Natural killer cell treated with Interleukin-12 subunit alpha and Interleukin-12 subunit beta and Interleukin-15 and Interleukin-18, amount 100 ng/mL, for 72 hours (primary cell): ENCODE data around the gene SIN3A. TPM values are rescaled to one million over a fixed set of nuclear protein-coding genes. Genes with fewer than 3 reads are reported as not detected.

ENCODE experiments used
- ATAC-seq, 2 donors: fragments of 150-1000 bp; cut with Tn5 transposase in 1 of 2; sonication (Bioruptor Pico), chemical (Tn5 transposase) in 1 of 2; 2 replicates each; pipeline ENCODE4 v1.10.0; 2021
- DNase-seq: peaks from one replicate; pipeline ENCODE4 v3.0.0; 2022; ENCODE audit warnings: low spot score
- H3K27ac Mint-ChIP-seq, 2 donors: 1 replicate in 1 of 2; 2 replicates in 1 of 2; pipeline ENCODE4 v1.8.0; 2022; ENCODE audit warnings: mixed read lengths in 2 of 2, mild to moderate bottlenecking in 1 of 2, moderate library complexity in 1 of 2
- H3K27me3 Mint-ChIP-seq, 2 donors: 1 replicate in 1 of 2; 2 replicates in 1 of 2; pipeline ENCODE4 v1.8.0; 2022; ENCODE audit warnings: mixed read lengths in 2 of 2
- H3K36me3 Mint-ChIP-seq: one replicate; pipeline ENCODE4 v1.8.0; 2022; ENCODE audit warnings: mixed read lengths
- H3K4me1 Mint-ChIP-seq, 2 donors: 1 replicate in 1 of 2; 2 replicates in 1 of 2; pipeline ENCODE4 v1.8.0; 2022; ENCODE audit warnings: low read depth in 2 of 2, mixed read lengths in 2 of 2, mild to moderate bottlenecking in 1 of 2
- H3K4me3 Mint-ChIP-seq: one replicate; pipeline ENCODE4 v1.8.0; 2022; ENCODE audit warnings: mixed read lengths
- H3K9me3 Mint-ChIP-seq: 2 replicates; pipeline ENCODE4 v1.8.0; 2022; ENCODE audit warnings: mixed read lengths
- total RNA-seq, 2 donors: library from RNA; stranded (reverse); gene quantifications; one replicate each; pipeline ENCODE4 v1.2.3, GENCODE V29; 2022

Gene SIN3A
- total RNA-seq, 2 donors from 2014 or later = 93.5 to 103 TPM

GRCh38 chr15:75436881-75437280 is 14.6 kb downstream of the SIN3A start:
- H3K36me3 Mint-ChIP-seq = no peaks in the 10 kb centered on the region
- H3K27ac Mint-ChIP-seq = no peak overlapping the region
- no peak overlapping the region for H3K4me3 Mint-ChIP-seq
- no peaks in the 10 kb centered on the region for H3K9me3 Mint-ChIP-seq
- peaks cover 29 to 35% of the 10 kb centered on the region in 2 donors for H3K4me1 Mint-ChIP-seq
- H3K27me3 Mint-ChIP-seq = no peaks in the 10 kb centered on the region
- no peak for ATAC-seq
- DNase-seq = no peak

DNA sequence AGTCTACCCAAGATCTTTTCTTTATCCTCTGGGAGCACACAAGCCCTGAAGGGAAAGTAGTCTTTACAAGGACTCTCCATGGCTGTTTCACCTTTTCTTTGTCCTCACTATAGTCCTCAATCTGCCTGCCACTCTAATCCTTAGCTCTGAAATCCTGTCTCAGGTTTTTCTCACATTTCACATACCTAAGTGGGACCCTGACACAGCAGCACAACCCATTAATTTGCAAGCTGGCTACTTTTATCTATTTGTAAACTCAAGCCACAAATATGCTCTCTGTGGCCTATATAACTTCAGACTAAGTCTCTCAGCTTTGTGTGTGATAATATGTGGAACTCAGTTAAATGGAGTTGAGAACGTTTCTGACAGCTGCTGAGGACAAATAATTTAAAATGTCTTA is 19.8 kb downstream of the SIN3A start:
- no peak overlapping the region for H3K27ac Mint-ChIP-seq
- no peak overlapping the region for H3K4me3 Mint-ChIP-seq
- no peaks in the 10 kb centered on the region for H3K9me3 Mint-ChIP-seq
- ATAC-seq (no peak), DNase-seq (no peak)
- H3K4me1 Mint-ChIP-seq = peaks cover 18 to 20% of the 10 kb centered on the region in 2 donors
- H3K27me3 Mint-ChIP-seq = no peaks in the 10 kb centered on the region
- no peaks in the 10 kb centered on the region for H3K36me3 Mint-ChIP-seq

DNA sequence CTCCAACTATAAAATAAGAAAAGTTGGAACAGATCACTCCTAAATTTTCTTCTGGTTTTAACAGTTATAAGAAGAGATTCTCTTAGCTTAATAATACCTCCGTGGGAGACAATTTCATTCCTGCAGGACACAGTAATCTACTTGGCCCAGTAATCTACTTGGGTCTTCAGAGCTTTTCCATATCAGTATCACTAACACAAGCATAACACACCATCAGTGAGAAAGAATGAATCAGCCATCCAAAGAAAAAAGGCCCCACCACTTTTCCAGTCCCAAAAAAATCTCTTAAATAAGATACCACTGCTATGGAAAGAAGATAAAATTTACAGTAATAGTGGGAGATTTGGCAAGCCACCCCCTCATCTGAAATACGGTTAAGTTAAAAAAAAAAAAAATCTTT is 20.2 kb downstream of the SIN3A start:
- Mint-ChIP-seq H3K4me3 (no peak overlapping the region), H3K4me1 (peaks cover 16 to 22% of the 10 kb centered on the region in 2 donors), H3K27me3 (no peaks in the 10 kb centered on the region), H3K36me3 (no peaks in the 10 kb centered on the region), H3K27ac (peak overlapping the region in 1 of 2 donors; percentile 50), H3K9me3 (no peaks in the 10 kb centered on the region)
- ATAC-seq (no peak), DNase-seq (no peak)

- Mint-ChIP-seq H3K36me3 (no peaks in the 10 kb centered on the region), H3K27ac (no peak overlapping the region), H3K4me3 (no peak overlapping the region), H3K9me3 (no peaks in the 10 kb centered on the region), H3K27me3 (no peaks in the 10 kb centered on the region), H3K4me1 (peaks cover 12 to 28% of the 10 kb centered on the region in 2 donors)
- ATAC-seq (no peak), DNase-seq (no peak)
Observed at GRCh38 chr15:75430259-75430658, 21.2 kb downstream of the SIN3A start.

- Mint-ChIP-seq H3K27ac (no peak overlapping the region), H3K9me3 (no peaks in the 10 kb centered on the region), H3K27me3 (no peaks in the 10 kb centered on the region), H3K4me1 (peaks cover 3 to 20% of the 10 kb centered on the region in 2 donors), H3K36me3 (no peaks in the 10 kb centered on the region), H3K4me3 (no peak overlapping the region)
- no peak for ATAC-seq
- no peak for DNase-seq
Observed at GRCh38 chr15:75428152-75428551, 23.3 kb downstream of the SIN3A start.

DNA sequence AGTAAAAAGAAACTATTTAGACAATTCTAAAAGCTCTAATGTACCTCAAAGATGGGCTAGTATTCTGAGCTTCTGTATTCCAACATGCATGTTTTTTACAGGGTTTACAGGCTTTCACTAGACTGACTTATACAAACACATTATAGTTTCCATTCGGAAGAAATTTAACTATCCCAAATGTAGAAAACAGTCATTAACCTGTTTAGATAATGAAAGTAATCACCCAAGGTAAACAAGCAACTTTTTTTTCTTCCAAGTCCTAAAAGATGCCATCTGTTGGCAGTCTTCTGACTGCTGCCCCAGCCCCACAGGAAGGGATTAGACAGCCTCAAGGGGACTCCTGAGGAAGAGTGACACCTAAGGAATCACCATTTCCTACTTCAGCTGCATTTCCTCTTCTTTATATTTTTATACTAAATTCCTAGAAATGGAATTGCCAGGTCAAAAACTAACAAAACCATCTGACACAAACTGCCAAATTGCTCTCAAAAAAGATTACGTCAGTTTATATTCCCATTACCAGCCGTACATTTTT is 25.5 kb downstream of the SIN3A start:
- no peaks in the 10 kb centered on the region for H3K9me3 Mint-ChIP-seq
- no peaks in the 10 kb centered on the region for H3K36me3 Mint-ChIP-seq
- ATAC-seq = no peak

DNA sequence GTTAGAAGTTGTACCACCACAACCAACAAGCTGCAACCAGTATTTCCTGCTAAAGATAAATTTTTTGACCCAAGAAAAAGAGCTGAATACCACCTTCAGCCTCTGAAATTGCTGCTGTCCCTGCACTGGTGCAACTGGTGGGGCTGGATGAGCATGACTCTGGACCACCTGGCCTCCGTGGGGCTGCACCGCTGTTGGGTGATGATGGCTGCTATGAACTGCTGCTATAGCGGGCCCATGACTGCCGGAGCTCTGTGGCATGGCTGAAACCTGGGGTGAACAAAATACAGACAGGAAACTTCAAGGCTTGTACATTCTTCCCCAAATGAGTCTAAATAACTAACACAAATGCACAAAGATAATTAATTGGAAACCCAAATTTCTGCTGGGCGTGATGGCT is 28.9 kb downstream of the SIN3A start:
- Mint-ChIP-seq H3K36me3 (no peaks in the 10 kb centered on the region), H3K27ac (peak overlapping the region; percentile 24 to 34)

More for the DNA sequence above, 25.5 kb downstream of the SIN3A start:
- H3K27me3 Mint-ChIP-seq = no peaks in the 10 kb centered on the region
- H3K4me1 Mint-ChIP-seq = peaks cover 9 to 22% of the 10 kb centered on the region in 2 donors
- H3K4me3 Mint-ChIP-seq = no peak overlapping the region
- peak overlapping the region in 1 of 2 donors; percentile 42 for H3K27ac Mint-ChIP-seq
- no peak for DNase-seq

DNA sequence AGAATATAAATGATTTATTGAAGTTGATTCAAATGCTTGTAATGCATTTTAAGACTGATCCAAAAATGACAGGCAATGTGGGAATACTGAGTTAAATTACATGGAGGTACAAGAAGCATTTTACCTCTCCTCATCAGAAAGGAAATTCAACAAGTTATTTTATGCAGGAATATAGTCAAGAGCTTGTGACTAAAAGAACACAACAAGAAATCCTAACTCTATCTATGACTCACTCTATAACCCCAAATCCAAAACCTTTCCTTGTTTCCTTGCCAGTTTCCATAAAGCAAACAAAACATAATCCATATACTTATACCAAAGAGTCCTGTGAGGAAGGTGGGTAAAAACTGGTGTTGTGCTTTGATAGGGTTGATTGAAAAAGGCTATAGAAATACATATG is 30.8 kb downstream of the SIN3A start:
- no peaks in the 10 kb centered on the region for H3K9me3 Mint-ChIP-seq
- DNase-seq (no peak), ATAC-seq (no peak)
- H3K4me1 Mint-ChIP-seq = peaks cover 13 to 19% of the 10 kb centered on the region in 2 donors
- peak overlapping the region in 1 of 2 donors; percentile 25 for H3K27ac Mint-ChIP-seq
- no peak overlapping the region for H3K4me3 Mint-ChIP-seq
- H3K36me3 Mint-ChIP-seq = no peaks in the 10 kb centered on the region
- no peaks in the 10 kb centered on the region for H3K27me3 Mint-ChIP-seq

More for the DNA sequence above, 28.9 kb downstream of the SIN3A start:
- Mint-ChIP-seq H3K4me1 (peaks cover 9 to 22% of the 10 kb centered on the region in 2 donors), H3K4me3 (no peak overlapping the region), H3K27me3 (no peaks in the 10 kb centered on the region), H3K9me3 (no peaks in the 10 kb centered on the region)
- ATAC-seq = no peak
- no peak for DNase-seq

- DNase-seq (no peak), ATAC-seq (no peak)
- Mint-ChIP-seq H3K27me3 (no peaks in the 10 kb centered on the region), H3K9me3 (no peaks in the 10 kb centered on the region), H3K4me3 (no peak overlapping the region), H3K27ac (no peak overlapping the region), H3K4me1 (peaks cover 6 to 12% of the 10 kb centered on the region in 2 donors), H3K36me3 (peaks cover 12% of the 10 kb centered on the region)
Observed at GRCh38 chr15:75416584-75416983, 34.9 kb downstream of the SIN3A start.

DNA sequence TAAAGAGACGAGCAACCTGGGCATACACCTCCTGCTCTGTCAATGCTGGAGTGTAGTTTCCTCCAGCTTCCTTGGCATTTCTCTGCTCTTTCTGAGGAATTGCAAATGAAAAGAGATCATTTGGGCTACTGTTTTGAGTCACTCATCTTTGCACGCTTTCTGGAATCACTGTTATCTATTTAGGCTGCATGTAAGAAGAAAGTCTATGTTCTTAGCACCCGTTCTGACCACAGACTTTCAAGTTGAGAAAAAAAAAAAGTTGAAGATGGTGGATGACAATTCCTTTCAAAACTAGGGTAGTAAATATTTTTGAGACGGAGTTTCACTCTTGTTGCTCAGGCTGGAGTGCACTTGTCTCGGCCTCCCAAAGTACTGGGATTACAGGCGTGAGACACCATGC is 41.3 kb downstream of the SIN3A start:
- peak overlapping the region in 1 of 2 donors; percentile 29 for H3K27ac Mint-ChIP-seq
- peaks cover 42% of the 10 kb centered on the region for H3K36me3 Mint-ChIP-seq
- H3K4me3 Mint-ChIP-seq = peak overlapping the region; percentile 7
- DNase-seq (no peak), ATAC-seq (peak in 1 of 2 donors; percentile 68)
- H3K9me3 Mint-ChIP-seq = no peaks in the 10 kb centered on the region
- peaks cover 23 to 29% of the 10 kb centered on the region in 2 donors for H3K4me1 Mint-ChIP-seq
- no peaks in the 10 kb centered on the region for H3K27me3 Mint-ChIP-seq

- DNase-seq (no peak), ATAC-seq (peak in 1 of 2 donors; percentile 77)
- peak overlapping the region; percentile 36 to 40 for H3K27ac Mint-ChIP-seq
- H3K4me1 Mint-ChIP-seq = peaks cover 21 to 35% of the 10 kb centered on the region in 2 donors
- H3K4me3 Mint-ChIP-seq = peak overlapping the region; percentile 42
- no peaks in the 10 kb centered on the region for H3K9me3 Mint-ChIP-seq
- H3K36me3 Mint-ChIP-seq = peaks cover 39% of the 10 kb centered on the region
- H3K27me3 Mint-ChIP-seq = no peaks in the 10 kb centered on the region
Observed at GRCh38 chr15:75407083-75407482, 44.4 kb downstream of the SIN3A start.

- no peaks in the 10 kb centered on the region for H3K27me3 Mint-ChIP-seq
- H3K9me3 Mint-ChIP-seq = no peaks in the 10 kb centered on the region
- no peak overlapping the region for H3K27ac Mint-ChIP-seq
- peaks cover 32% of the 10 kb centered on the region for H3K36me3 Mint-ChIP-seq
- no peak overlapping the region for H3K4me3 Mint-ChIP-seq
- H3K4me1 Mint-ChIP-seq = peaks cover 12 to 21% of the 10 kb centered on the region in 2 donors
- ATAC-seq (no peak), DNase-seq (no peak)
Observed at GRCh38 chr15:75403892-75404291, 47.6 kb downstream of the SIN3A start.

DNA sequence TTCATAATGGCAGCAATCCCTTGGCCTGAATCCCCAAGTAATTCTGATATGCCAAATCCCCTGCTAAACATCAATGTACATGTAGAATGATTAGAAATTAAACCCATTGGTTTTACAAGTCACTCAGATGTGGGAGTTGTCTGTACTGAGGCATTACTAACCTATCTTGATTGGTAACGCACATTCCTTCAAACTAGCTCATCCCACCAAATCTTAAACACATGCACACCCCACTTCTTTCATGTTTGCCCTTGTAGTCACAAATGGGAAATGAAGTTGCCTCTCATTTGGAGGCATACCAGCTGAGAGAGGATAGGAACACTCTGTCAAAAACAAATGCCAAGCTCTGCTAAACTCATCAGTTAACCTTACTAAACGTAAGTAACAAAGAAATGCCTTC is 54.0 kb downstream of the SIN3A start:
- ATAC-seq (no peak), DNase-seq (no peak)
- H3K4me1 Mint-ChIP-seq = peaks cover 3 to 19% of the 10 kb centered on the region in 2 donors
- H3K9me3 Mint-ChIP-seq = no peaks in the 10 kb centered on the region
- H3K27me3 Mint-ChIP-seq = no peaks in the 10 kb centered on the region
- no peak overlapping the region for H3K27ac Mint-ChIP-seq
- H3K36me3 Mint-ChIP-seq = peaks cover 38% of the 10 kb centered on the region
- no peak overlapping the region for H3K4me3 Mint-ChIP-seq

- H3K27ac Mint-ChIP-seq = no peak overlapping the region
Observed at GRCh38 chr15:75389791-75390382, 61.6 kb downstream of the SIN3A start.

More at GRCh38 chr15:75389791-75390382, 61.6 kb downstream of the SIN3A start:
- H3K9me3 Mint-ChIP-seq = no peaks in the 10 kb centered on the region
- peaks cover 29% of the 10 kb centered on the region for H3K36me3 Mint-ChIP-seq
- no peaks in the 10 kb centered on the region for H3K27me3 Mint-ChIP-seq
- peaks cover 10 to 16% of the 10 kb centered on the region in 2 donors for H3K4me1 Mint-ChIP-seq
- no peak for DNase-seq
- H3K4me3 Mint-ChIP-seq = no peak overlapping the region
- ATAC-seq = no peak
